SW480 (cell line): ENCODE results near the gene IGF1R.

Experiments
- DNase-seq: peaks from one replicate; pipeline ENCODE4 v3.0.0-alpha.2; 2016; ENCODE audit warnings: low spot score

The IGF1R gene

DNA sequence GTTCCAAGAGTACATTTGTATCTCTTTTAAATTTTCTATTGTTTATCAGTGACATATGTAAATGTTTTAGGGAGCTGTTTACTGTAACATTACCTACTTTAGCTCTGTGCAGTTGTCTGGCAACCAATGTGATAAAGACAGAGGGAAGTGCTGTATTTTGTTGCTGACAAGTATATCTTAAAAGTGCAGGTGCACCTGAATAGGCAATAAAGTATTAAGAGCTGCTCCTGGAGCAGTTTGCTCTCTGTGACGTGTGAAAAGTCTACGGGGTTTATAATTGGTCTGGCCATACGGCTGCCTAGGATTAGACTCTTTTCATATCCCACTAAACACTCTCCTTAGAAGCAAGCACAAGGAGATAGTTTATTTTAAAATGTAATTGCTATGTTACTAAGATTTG lies 178.3 kb downstream of the IGF1R start:
- DNase-seq: no peak

DNA sequence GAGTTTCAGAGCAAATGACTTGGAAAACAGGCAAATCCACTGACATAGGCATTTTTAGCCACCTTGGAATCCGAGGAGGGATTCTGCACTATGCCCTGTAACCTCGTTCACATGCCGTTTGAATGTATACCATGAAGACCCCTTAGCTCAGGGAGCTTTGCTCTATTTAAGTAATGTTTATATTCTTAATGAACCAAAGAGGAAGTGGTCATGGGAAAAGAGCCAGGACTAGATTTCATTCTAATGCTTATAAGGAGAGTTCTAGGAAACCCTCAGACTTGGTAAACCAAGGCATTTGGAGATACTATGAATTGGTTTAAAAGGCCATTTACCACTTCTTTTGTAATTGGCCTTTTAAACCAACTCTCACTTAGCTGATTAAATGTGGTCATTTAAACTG lies 178.9 kb downstream of the IGF1R start:
- no peak for DNase-seq

DNA sequence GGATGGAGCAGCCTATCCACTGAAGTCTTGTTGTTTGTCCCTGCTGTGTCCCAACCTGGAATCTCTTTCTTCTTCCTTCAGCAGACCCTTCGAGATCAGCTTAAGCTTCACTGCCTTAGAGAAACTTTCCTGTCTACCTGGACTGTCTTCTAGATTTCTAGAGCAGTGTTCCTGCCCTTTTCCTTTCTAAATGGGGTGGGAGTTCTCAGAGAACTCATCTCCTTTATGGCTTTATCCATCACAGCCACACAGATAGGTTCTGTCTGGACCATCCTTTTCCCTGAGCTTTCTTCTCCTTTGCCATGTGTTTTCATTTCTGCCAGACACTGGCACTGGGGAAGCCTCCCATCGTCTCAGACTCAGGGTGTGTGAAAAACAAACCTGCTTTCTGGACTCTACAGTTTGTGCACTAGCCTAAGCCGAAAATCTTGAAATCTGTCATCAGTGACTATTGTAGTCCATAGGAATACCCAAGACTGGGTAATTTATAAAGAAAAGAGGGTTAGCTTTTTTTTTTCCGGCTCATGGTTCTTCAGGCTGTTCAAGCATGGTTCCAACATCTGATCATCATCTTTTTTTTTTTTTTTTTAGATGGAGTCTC lies 181.8 kb downstream of the IGF1R start:
- DNase-seq: no peak

DNA sequence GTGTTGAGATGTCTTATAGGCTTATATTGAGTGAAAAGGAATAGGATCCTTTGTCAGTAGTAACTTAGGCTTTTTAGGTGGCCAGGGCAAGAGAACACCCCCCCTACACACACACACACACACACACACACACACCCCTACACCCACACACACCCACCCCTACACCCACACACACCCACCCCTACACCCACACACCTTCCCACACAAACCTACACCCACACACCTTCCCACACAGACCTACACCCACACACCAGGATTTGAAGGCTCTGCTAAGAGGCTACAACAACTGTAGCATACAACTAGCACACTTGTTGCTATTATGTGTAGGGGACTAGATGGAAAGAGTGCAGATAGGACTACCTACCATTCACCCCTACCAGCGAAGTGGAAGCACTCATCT lies 186.6 kb downstream of the IGF1R start:
- DNase-seq: no peak

DNA sequence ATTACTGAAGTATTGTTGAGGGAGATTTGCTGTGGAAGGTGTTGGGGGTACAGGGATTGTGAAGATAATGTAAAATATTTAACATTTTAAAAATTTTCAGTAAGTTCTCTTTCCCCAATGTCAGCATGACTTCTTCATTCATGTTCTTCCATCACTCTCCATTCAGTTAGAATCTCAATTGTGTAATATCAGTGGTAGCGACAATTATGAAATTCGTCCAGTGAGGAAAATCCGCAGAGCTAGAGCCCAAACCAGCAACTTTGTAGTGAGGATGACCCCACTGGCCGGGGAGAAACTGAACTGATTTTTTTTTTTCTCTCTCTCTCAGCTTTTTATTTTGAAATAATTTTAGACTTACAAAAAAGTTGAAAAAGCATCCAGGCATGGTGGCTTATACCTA lies 187.5 kb downstream of the IGF1R start:
- no peak for DNase-seq

DNA sequence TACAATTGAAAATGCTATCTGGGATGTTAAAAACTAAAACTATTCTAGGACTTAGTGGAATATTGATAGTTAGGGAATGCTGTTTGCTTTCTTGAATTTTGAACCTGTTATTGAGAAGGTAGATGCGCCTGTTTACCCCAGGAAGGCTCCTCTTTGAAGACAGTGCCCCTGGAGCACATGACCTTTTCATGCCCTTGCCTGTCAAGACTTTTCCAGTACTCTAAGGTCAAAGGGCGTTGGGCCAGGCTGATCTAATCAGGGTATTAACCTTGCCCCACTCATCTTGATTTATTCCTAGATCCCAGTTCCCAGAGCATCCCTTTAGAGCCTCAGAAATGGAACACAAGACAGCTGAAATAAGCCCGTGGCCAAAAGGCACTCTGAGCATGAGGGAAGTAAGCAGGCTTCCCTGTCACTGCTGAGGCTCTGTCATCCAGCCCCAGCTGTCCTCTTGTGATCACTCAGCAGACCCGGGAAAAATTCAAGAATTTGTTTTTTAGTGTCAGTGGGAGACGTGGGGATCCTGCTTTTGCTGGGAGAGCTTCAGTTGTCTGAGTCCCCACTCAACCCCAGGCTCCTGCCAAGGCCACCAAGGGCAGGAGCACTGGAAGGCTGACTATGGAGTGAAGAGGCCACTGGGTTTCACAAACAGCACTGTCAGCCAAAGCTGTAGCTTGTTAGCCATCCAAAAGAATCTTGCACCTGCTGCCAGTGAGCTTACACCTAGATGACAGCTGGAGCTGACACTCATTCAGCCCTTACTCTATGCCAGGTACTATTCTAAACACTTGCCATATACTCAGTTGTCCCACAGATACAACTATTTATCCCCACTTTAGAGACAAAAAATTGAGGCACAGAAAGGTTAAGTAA lies 190.3 kb downstream of the IGF1R start:
- DNase-seq: no peak

DNA sequence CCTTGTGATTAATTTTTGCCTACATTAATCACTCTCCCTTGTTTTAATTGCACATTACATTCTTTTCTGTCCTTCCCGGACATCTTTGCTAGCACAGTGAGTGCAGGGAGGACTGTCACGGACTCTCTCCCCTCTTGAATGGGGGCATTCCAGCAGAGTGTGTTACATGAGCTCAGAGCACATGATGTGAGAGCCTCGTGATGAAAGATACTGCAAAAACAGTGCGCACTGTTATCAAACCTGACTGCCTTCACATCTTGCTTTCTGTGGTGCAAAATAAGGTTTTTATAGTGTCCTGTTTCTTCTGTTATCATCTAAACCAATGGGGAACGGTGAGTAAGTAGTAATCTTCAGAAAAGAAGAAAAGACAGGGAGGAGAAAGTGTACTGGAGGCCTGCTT lies 191.7 kb downstream of the IGF1R start:
- DNase-seq: no peak

DNA sequence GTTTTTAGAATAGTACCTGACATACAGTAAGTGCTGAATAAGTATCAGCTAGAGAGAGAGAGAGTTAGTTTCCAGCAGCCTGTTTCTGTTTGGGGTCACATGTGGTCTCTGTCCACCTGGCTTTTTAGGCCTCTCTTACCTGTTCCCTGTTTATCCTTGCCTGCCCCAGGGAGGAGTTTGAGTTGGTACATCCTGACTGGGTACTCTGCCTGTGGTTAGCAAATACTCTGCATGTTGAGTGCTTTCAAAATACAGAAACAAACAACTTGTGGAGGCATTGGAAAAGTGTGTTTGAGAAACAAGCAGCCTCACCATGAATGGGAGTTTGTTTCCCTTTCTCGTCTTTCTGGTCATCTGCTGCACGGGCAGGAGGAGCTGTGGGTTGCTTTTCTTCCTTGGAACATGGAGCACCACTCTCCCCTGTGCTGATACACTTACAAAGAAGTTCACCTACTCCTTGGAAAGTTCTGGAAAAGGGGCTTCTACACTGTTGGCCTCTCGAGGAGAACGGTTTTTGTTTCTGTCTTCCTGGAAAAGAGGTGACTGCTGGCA lies 193.2 kb downstream of the IGF1R start:
- no peak for DNase-seq

DNA sequence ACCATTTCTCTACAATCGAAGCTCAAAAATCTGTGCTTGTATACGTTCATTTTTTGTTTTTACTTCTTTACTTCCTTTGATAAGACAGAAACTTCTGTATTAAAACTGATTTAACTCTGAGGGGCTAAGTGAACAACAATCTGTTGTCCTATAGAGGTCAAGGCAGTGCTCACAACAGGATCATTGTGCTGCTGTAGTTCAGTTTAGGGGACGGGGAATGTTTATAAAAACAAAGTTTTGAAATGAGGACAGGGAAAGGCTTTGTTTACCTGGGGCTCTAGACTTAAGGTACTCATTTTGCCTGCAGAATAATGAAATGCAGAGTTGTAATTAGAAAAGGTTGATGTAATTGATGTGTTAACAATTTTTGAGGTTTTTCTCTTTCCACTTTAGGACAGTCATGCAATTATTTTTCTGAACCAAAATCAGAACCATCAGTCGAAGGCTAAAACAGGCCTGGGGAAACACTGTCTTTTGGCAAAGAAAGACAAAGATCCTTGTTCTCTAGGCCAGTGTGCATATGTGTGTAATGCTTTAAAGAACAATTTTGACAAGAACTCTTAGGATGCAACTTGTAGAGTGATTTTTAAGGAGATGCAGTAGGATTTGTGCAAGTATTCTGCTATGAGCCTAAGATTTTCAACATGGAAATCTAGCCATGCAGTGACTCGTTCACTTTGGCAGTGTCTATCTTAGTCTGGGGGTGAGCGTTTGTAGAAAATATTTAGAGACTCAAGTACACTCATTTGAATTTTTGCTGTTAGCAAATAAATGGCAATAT lies 194.0 kb downstream of the IGF1R start:
- no peak for DNase-seq

DNA sequence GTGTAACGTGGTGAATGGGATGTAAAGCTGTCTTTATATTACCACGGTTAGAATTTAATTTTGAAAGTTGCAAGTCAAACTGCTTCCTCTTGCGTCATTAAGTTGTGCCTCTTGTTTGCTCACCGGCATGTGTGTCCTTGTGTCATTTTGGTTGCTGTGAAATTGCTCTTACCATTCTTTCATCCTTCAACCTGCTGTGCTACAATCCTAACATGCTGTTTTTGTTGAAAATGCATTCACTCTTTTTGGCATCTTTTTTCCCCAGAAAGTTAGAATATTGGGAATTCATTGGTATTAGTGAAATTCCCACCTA lies 194.6 kb downstream of the IGF1R start:
- no peak for DNase-seq

DNA sequence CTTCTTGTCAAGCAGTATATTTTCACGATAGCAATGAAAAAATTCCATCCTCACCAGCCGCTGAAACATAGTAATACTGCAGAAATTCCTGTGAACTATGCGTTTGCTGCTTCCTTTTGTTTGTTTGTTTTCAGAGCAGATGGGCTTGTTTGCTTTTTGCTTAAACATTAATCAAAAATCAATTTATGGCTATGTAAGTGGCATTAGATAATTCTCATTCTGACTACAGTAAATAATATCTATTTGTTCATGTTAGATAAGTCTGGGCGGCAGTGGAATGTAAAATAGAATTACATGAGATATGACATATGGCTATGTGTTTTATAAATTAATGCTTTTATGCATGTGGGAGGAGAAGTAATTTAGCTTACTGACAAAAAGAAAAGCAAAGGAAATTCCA lies 195.5 kb downstream of the IGF1R start:
- DNase-seq: no peak

DNA sequence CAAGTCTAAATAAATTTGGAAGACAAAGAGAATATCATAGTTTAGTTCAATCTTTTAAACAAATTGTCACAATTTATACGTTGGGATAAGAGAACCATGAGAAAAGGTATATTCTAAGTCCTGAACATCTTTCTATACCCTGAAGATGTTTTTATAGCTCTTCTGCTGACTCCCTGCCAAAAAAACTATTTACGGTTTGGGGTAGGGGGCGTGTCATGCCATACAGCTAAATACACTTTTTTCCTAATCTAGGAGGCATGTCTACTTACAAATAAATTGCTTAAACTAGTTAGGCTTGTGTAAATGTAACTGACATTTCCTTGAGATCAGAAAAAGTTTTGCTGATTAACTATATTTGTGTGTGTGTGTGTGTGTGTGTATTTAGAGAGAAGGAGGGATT lies 195.9 kb downstream of the IGF1R start:
- DNase-seq: no peak

DNA sequence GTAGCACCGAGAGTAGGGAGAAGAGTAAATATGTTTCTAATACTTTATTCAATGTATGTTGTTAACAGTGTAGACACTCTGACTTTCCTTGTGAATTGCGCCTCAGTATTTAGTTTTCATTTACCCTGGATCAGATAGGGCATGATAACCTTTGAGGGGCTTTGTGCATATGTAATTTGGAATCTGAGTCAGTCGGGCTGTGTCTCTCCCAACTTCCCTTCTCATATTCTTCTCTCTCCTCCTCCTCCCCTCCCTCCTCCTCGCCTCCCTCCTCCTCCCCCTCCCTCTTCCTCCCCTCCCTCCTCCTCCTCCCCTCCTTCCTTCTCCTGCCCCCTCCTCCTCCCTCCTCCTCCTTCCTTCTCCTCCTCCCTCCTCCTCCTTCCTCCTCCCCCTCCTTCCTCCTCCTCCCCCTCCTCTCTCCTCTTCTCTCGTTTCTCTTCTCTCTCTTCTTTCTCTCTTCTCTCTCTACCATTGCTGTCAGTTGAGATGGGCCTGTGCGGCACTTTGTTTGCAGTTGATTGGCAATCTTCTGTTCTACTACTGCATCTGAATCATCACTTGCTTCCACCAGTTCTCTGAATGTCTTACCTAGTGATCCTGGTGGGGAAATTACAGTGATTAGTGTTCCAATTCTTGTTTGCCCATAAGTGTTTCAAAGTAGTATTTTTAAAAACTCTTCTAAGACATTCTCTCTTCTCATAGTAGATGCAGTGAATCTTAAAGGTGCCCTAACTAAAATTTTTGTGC lies 197.0 kb downstream of the IGF1R start:
- no peak for DNase-seq

DNA sequence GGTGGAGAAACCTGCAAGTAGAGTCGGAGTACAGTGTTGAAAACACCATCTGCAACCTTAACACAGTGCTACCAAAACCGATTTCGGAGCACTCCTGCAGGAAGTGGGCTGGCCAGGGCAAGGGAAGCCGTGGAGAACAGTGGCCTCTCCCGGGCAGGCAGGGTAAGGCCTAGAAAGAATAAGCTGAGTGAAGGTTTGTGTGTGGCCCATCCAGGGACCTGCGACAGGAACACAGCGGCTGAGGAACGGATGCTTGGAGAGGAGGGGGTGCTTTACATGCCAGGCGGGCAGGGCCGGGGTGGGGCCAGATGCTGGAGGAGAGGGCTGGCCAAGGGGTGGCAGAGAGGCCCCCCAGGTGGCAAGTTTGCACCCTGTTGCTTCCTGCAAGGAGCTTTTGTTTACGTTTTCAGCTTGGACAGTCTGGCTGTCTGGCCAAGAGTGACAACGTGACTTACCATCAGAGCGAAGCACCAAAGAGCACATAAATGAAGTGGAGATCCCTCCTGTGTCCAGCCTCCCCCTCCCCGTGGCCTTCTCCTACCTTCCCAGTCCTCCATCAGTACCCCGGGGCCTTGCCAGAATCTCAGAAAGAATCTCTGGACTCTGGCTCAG lies 202.7 kb downstream of the IGF1R start:
- peak; percentile 87 for DNase-seq

DNA sequence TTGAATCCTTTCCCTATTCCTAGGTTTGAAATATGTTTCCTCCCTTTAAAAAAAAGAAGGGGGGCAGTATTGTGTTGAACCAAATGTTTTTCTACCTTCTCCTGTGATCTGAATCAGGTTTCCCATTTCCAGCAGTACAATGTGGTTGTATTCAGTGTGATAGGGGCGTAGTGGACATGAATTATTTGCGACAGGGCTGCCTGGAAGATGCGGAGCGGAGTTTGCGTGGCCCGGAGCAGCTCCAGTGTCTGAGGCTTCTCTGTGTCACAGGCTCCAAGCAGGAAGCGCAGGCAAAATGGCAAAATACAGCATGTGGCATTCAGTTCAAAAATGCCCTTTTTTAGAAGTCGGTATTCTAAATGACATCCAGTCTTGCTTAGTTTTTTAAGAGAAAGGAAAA lies 204.8 kb downstream of the IGF1R start:
- peak; percentile 92 for DNase-seq

DNA sequence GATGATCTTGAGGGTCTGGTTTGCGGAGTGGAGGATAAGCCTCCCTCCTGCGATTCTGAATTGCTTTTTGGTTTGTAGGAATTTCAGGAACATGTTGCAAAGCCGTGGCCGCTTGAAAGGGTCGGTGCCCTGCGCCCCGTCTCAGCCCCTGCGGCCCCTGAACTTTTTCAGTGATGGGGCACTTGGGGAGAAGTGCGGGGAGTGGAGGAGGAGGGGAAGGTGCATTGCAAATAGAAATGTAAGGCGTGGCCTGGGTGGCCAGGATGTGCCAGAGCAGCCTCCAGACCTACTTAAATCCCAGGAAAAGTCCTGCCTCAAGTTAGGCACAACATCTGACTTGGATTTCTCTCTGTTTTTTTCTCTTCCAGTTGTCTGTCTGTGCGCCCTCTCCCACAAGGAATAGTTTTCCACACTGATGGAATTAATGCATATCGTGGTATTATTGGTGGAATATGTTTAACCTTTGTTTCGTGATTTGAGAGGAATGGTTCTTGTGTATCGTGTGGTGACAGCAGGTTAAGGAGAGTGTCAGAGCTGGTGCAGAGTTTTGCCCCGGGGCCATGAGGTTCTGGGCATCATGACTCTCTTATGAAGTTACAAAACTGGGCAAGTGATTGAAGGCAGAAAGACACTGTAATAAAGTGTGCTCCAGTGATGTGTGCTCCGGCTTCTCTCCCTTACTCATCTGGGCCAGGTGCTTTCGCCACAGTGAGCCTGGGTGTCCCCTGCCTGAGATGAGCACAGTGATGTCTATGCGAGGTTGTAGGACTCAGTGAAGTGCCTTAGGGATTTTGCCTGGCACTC lies 205.5 kb downstream of the IGF1R start:
- DNase-seq: peak; percentile 39

DNA sequence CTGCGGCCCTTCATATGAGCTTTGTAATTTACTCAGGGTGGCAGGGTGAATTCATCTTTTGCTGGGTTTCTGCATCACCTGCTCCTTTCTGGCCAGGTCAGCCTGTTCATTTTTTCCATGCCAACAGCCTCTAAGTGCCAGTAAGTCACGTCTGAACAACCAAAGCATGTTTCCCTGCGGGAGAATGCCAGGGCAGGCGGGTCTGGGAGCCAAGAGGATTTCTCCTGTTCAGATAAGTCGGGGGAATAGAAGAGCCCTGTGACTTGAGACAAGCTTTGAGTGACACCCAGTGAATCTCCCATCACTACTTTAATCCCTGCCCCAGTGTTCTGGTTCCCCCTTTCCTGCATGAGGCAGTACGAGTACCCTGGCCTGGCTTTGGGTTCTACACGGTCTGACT lies 206.2 kb downstream of the IGF1R start:
- DNase-seq: no peak

DNA sequence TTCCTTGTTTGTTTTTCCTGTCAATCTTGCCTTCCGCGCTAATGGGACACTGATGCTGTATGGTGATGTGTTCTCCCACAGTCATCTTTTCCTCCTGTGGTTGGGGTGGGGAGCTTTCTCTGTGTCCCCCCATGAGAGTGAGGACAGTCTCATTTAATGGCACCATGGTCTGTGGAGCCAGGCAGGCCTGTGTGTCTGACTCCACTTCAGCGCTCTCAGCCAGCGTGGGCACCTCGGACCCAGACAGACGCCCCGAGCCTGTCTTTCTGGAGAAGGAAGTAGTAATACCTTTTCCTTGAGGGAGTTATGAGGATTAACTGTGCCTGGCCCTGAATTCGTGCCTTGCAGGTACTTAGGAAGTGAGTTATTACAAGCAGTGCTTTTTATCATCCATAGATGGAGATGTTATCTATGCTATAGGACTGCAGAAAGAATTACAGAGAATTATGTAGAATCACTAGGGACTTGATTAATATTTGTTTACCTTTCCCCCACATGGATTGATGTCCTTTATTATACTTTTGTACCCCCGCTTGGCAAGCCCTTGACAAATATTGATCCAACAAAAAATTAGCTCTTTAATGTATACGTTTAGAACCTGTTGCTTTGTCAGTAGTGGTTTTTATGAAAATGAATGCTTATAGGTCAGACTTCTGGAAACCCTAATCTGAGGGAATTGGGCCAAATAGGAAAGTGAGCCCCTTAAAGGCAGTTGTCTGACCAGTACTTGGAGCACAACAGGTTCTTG lies 206.9 kb downstream of the IGF1R start:
- no peak for DNase-seq

DNA sequence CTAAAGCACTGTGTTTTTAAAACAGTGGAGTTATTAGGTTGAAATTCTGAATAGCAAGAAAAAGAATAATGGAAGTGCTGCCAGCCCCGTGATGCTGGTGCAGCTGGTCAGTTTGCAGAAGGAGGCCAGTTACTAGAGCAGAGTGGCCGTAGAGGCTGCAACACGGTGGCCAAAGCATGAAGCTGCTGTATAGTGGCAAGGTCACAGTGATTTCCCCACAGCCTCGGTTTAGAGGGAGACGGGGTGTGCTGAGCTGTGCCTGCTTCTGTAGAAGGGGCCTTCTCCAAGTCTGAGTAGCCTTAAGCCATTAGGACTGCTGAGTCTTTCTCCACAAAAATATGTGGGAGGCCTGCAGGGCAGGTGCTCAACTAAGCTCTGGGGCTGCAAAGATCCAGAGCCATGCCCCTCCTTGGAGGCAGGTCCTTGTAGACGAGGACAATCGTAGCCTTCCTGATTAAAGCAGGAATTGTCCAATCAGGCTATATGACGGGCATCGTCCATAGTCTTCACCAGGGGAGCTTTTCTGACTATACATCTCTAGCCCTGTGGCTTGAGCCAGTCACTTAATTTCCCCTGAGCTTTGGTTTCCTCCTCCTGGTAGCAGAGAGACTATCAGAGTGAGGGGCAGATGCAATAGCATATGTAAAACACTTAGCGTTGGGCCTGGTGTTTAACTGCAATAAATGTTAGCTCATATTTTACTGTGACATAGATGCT lies 207.6 kb downstream of the IGF1R start:
- no peak for DNase-seq

DNA sequence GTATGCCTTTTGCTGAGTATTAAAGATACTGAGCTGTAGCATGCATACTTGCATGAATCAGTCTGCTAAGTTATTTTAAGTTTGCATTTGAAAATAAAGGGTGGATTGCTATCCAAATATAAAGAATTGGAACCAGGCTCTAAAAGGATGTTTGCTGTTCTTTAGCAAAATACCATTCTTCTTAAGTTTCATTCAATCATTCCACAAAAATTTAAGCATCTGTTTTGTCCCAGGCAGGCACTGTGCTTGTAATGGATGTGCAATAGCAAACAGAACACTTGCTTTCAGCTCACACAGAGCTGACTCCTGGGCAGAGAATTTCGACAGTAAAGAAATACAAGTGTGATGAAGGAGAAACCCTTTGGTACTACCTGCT lies 208.2 kb downstream of the IGF1R start:
- no peak for DNase-seq
